NCI-H1092 (cell line): ENCODE results near the gene SLC25A24.

Experiments used
- DNase-seq: peaks from one replicate; lab custom pipeline; 2025; lab: John Stamatoyannopoulos, UW

The SLC25A24 gene

GRCh38 chr1:108096089-108096488 lies 104.1 kb downstream of the SLC25A24 start:
- no peak for DNase-seq

GRCh38 chr1:108089477-108089876 lies 110.7 kb downstream of the SLC25A24 start:
- DNase-seq = no peak

GRCh38 chr1:108085628-108086027 lies 114.5 kb downstream of the SLC25A24 start:
- no peak for DNase-seq

- DNase-seq = no peak
Measured at GRCh38 chr1:108084866-108085477, 115.2 kb downstream of the SLC25A24 start.
